Left lobe of liver (tissue), 1 donor: Measurements from ENCODE around the gene TACSTD2. TPM values are rescaled to one million over a fixed set of nuclear protein-coding genes. Genes with fewer than 3 reads are reported as not detected.

Source experiments
- total RNA-seq: library from RNA; stranded (reverse); gene quantifications from one replicate; pipeline ENCODE4 v1.2.1, GENCODE V29; 2021
- donor health status: DM: no; HTN: yes; CAD: no.

The TACSTD2 gene
- total RNA-seq, 1 donor from 2014 or later = 2.2 TPM

Other genes starting within 250 kb of the TACSTD2 start
- 16.3 TPM for gene OMA1, start 30.5 kb downstream of the TACSTD2 start, total RNA-seq
- gene MYSM1, start 122.8 kb upstream of the TACSTD2 start, total RNA-seq = 9.5 TPM
- 12.4 TPM for gene JUN, start 206.8 kb upstream of the TACSTD2 start, total RNA-seq